Esophagus squamous epithelium (tissue), 5 donors: ENCODE results near the gene RETREG2. TPM values are rescaled to one million over a fixed set of nuclear protein-coding genes. Genes with fewer than 3 reads are reported as not detected.

Experiments
- DNase-seq: peaks from one replicate; lab custom pipeline; 2025; lab: John Stamatoyannopoulos, UW
- H3K27ac ChIP-seq, 4 donors: fragments of 200-600 bp; sonication (generic); one replicate each; pipeline ENCODE4 v1.5.1; 2016 to 2019; ENCODE audit warnings: mild to moderate bottlenecking in 1 of 4
- H3K27me3 ChIP-seq, 4 donors: fragments of 200-600 bp; sonication (generic); 1 replicate in 3 of 4; 2 replicates in 1 of 4; pipeline versions ENCODE4 v1.5.1 to v1.6.0; 2017 to 2021; ENCODE audit warnings: antibody characterized with exemption in 1 of 4
- H3K36me3 ChIP-seq, 3 donors: fragments of 200-600 bp; sonication (generic); one replicate each; pipeline ENCODE4 v1.5.1; 2016 to 2019
- H3K4me1 ChIP-seq, 3 donors: fragments of 200-600 bp; sonication (generic); one replicate each; pipeline ENCODE4 v1.5.1; 2017 to 2019
- H3K4me3 ChIP-seq, 4 donors: fragments of 200-600 bp; sonication (generic); 1 replicate in 3 of 4; 2 replicates in 1 of 4; pipeline ENCODE4 v1.5.1; 2016 to 2019; ENCODE audit warnings: mild to moderate bottlenecking in 2 of 4, moderate library complexity in 1 of 4
- H3K9me3 ChIP-seq, 3 donors: fragments of 200-600 bp; sonication (generic); one replicate each; pipeline ENCODE4 v1.5.1; 2016 to 2019
- CTCF ChIP-seq, 6 experiments: fragments of 450-650 bp in 4 of 6; fragments of 200-600 bp in 2 of 6; sonication (generic) in 2 of 6; IDR thresholded peaks; one replicate each; pipeline ENCODE4 v1.5.1; 2016 to 2019; ENCODE audit warnings: antibody characterized with exemption in 6 of 6, mild to moderate bottlenecking in 4 of 6, moderate library complexity in 4 of 6
- POLR2A ChIP-seq, 4 donors: fragments of 450-650 bp; IDR thresholded peaks; one replicate each; pipeline ENCODE4 v1.6.1; 2017; ENCODE audit warnings: antibody characterized with exemption in 4 of 4, mild to moderate bottlenecking in 4 of 4, moderate library complexity in 3 of 4
- WGBS, 2 donors: methylation state at CpG; one replicate each; pipeline ENCODE4 v1.1.5; 2018; 5-methylcytosine and 5-hydroxymethylcytosine counted together
- intact Hi-C: fragments of 100-400 bp; cut with DNase I; formaldehyde crosslinking; loops from one replicate; pipeline ENCODE4 v1.15.0; 2022
- total RNA-seq, 4 donors: library from RNA; depleted of rRNA; stranded (reverse); fragments of >200 nt; gene quantifications; one replicate each; pipeline ENCODE4 v1.1.0, GENCODE V29; 2016
- donor health status: DM: yes; HTN: yes; CAD: no.

The RETREG2 gene
- total RNA-seq, 4 donors from 2014 or later: 31.0 to 58.7 (median 41.8) TPM

GRCh38 chr2:219161097-219161496 lies 17.0 kb upstream of the RETREG2 start:
- Histone ChIP-seq H3K4me3 (peak overlapping the region; percentile 59 to 88 (median 84)), H3K27ac (peak overlapping the region; percentile 87 to 98 (median 97)), H3K36me3 (peaks cover 0 to 21% (median 0%) of the 10 kb centered on the region in 3 donors), H3K4me1 (peaks cover 4 to 17% (median 5%) of the 10 kb centered on the region in 3 donors), H3K9me3 (no peaks in the 10 kb centered on the region), H3K27me3 (no peaks in the 10 kb centered on the region)
- DNase-seq: no peak
- no peak for TF ChIP-seq CTCF (IDR thresholded peaks at IDR 0.05)
- no peak for TF ChIP-seq POLR2A (IDR thresholded peaks at IDR 0.05)
- intact Hi-C loops: loop anchor here (5.0 to 10.0 kb wide), 2 partner anchors 54 to 136 kb away; partner anchors contain the start of gene ABCB6
- WGBS, 2 donors: 65 to 69% methylated on average over 4 of the region's 4 CpGs

GRCh38 chr2:219163156-219163555 lies 14.9 kb upstream of the RETREG2 start:
- WGBS, 2 donors: 89 to 93% methylated on average over 5 to 6 of the region's 6 CpGs
- Histone ChIP-seq H3K27me3 (no peaks in the 10 kb centered on the region), H3K36me3 (peaks cover 0 to under 1% (median 0%) of the 10 kb centered on the region in 3 donors), H3K9me3 (no peaks in the 10 kb centered on the region), H3K4me3 (no peak overlapping the region), H3K4me1 (peaks cover 4 to 17% (median 5%) of the 10 kb centered on the region in 3 donors), H3K27ac (no peak overlapping the region)
- TF ChIP-seq CTCF (IDR thresholded peaks at IDR 0.05) (no peak), POLR2A (IDR thresholded peaks at IDR 0.05) (no peak)
- intact Hi-C loops: loop anchor here (5.0 to 10.0 kb wide), 2 partner anchors 52 to 134 kb away; partner anchors contain the start of gene ABCB6
- no peak for DNase-seq

- no peak overlapping the region for H3K27ac ChIP-seq
- no peak for DNase-seq
- peaks cover 0 to 8% (median 0%) of the 10 kb centered on the region in 3 donors for H3K4me1 ChIP-seq
- no peaks in the 10 kb centered on the region for H3K36me3 ChIP-seq
- no peaks in the 10 kb centered on the region for H3K9me3 ChIP-seq
- intact Hi-C loops: loop anchor here (10.0 kb wide), 1 partner anchor 50 kb away; the partner anchor contains the start of gene ABCB6
- no peaks in the 10 kb centered on the region for H3K27me3 ChIP-seq
- TF ChIP-seq POLR2A (IDR thresholded peaks at IDR 0.05) (no peak), CTCF (IDR thresholded peaks at IDR 0.05) (no peak)
- 57 to 81% methylated on average over 1 to 7 of the region's 10 CpGs for WGBS, 2 donors
- no peak overlapping the region for H3K4me3 ChIP-seq
These were observed 12.8 kb upstream of the RETREG2 start for GRCh38 chr2:219165058-219165911.

- H3K36me3 ChIP-seq: peaks cover 5 to 17% (median 6%) of the 10 kb centered on the region in 3 donors
- H3K27me3 ChIP-seq: no peaks in the 10 kb centered on the region
- no peak for DNase-seq
- no peak overlapping the region for H3K4me3 ChIP-seq
- H3K9me3 ChIP-seq: no peaks in the 10 kb centered on the region
- no peak for TF ChIP-seq POLR2A (IDR thresholded peaks at IDR 0.05)
- TF ChIP-seq CTCF (IDR thresholded peaks at IDR 0.05): no peak
- WGBS, 2 donors: 66 to 77% methylated on average over 3 to 5 of the region's 5 CpGs
- no peak overlapping the region for H3K27ac ChIP-seq
- peaks cover 0 to 20% (median 10%) of the 10 kb centered on the region in 3 donors for H3K4me1 ChIP-seq
- intact Hi-C loops: loop anchor here (10.0 kb wide), 1 partner anchor 47 kb away; the partner anchor contains the start of gene ABCB6
These were observed 10.1 kb upstream of the RETREG2 start for GRCh38 chr2:219167997-219168396.

- no peak for TF ChIP-seq CTCF (IDR thresholded peaks at IDR 0.05)
- no peak for TF ChIP-seq POLR2A (IDR thresholded peaks at IDR 0.05)
- peaks cover 6 to 22% (median 11%) of the 10 kb centered on the region in 3 donors for H3K36me3 ChIP-seq
- no peaks in the 10 kb centered on the region for H3K27me3 ChIP-seq
- intact Hi-C loops: loop anchor here (10.0 kb wide), 1 partner anchor 46 kb away; the partner anchor contains the start of gene ABCB6
- H3K4me1 ChIP-seq: peaks cover 0 to 20% (median 10%) of the 10 kb centered on the region in 3 donors
- DNase-seq: no peak
- no peak overlapping the region for H3K4me3 ChIP-seq
- H3K27ac ChIP-seq: no peak overlapping the region
- WGBS, 2 donors: 40 to 71% methylated on average over 3 to 6 of the region's 6 CpGs
- H3K9me3 ChIP-seq: no peaks in the 10 kb centered on the region
These were observed 9.5 kb upstream of the RETREG2 start for GRCh38 chr2:219168526-219168925.
